ENCODE data around the gene DENND2C.
A peak's percentile ranks its signal among the peaks of the same experiment; 100 is the strongest.

Gene DENND2C

GRCh38 chr1:114669562-114670082 is at the start of gene DENND2C:
TSS of gene DENND2C (minus strand) at chr1:114670049. CDS start at chr1:114625984, 44,065 bp downstream.
- no peak for DNase-seq

GRCh38 chr1:114719424-114719787 is 49.6 kb upstream of the DENND2C start:
- DNase-seq: no peak

- DNase-seq: no peak
Measured at GRCh38 chr1:114718661-114719423, 49.0 kb upstream of the DENND2C start.

- peak; percentile 96 for DNase-seq
Measured at GRCh38 chr1:114716304-114717170, 46.7 kb upstream of the DENND2C start, which contains the start of gene NRAS. TSS of gene NRAS (minus strand) at chr1:114716771. CDS start at chr1:114716160, 611 bp downstream.

- no peak for DNase-seq
Measured at GRCh38 chr1:114715952-114716303, 46.1 kb upstream of the DENND2C start.

- no peak for DNase-seq
Measured at GRCh38 chr1:114712977-114713376, 43.1 kb upstream of the DENND2C start.

- no peak for DNase-seq
Measured at GRCh38 chr1:114710360-114710759, 40.5 kb upstream of the DENND2C start.

- no peak for DNase-seq
Measured at GRCh38 chr1:114707604-114708003, 37.8 kb upstream of the DENND2C start.

GRCh38 chr1:114703242-114703641 is 33.4 kb upstream of the DENND2C start:
- no peak for DNase-seq

GRCh38 chr1:114702737-114703136 is 32.9 kb upstream of the DENND2C start:
- no peak for DNase-seq

GRCh38 chr1:114701931-114702330 is 32.1 kb upstream of the DENND2C start:
- DNase-seq: no peak

- no peak for DNase-seq
Measured at GRCh38 chr1:114700036-114700600, 30.3 kb upstream of the DENND2C start.

- DNase-seq: no peak
Measured at GRCh38 chr1:114696810-114697209, 27.0 kb upstream of the DENND2C start.

GRCh38 chr1:114695430-114696058 is 25.7 kb upstream of the DENND2C start, which contains the start of gene AMPD1:
TSS of gene AMPD1 (minus strand) at chr1:114695546. CDS start at chr1:114695471, 75 bp downstream.
- DNase-seq: no peak

GRCh38 chr1:114694540-114695310 is 24.9 kb upstream of the DENND2C start:
- DNase-seq: no peak

- no peak for DNase-seq
Measured at GRCh38 chr1:114692947-114693346, 23.1 kb upstream of the DENND2C start.

- DNase-seq: no peak
Measured at GRCh38 chr1:114691061-114691460, 21.2 kb upstream of the DENND2C start.

GRCh38 chr1:114690148-114690547 is 20.3 kb upstream of the DENND2C start:
- no peak for DNase-seq

GRCh38 chr1:114688526-114688925 is 18.7 kb upstream of the DENND2C start:
- DNase-seq: no peak

GRCh38 chr1:114685851-114686250 is 16.0 kb upstream of the DENND2C start:
- DNase-seq: no peak

GRCh38 chr1:114677691-114678090 is 7.8 kb upstream of the DENND2C start:
- no peak for DNase-seq

GRCh38 chr1:114676115-114676514 is 6.3 kb upstream of the DENND2C start:
- no peak for DNase-seq

Data from activated T-cell treated with anti-CD3 and anti-CD28 coated beads for 4 hours (primary cell).